ENCODE data around the gene NDFIP1. TPM values are rescaled to one million over a fixed set of nuclear protein-coding genes. Genes with fewer than 3 reads are reported as not detected.

NDFIP1 gene
- total and polyA plus RNA-seq, 2 donors (not counting 1 experiment from before 2014, with no cell fraction given), result 55.8 to 67.4 TPM

DNA sequence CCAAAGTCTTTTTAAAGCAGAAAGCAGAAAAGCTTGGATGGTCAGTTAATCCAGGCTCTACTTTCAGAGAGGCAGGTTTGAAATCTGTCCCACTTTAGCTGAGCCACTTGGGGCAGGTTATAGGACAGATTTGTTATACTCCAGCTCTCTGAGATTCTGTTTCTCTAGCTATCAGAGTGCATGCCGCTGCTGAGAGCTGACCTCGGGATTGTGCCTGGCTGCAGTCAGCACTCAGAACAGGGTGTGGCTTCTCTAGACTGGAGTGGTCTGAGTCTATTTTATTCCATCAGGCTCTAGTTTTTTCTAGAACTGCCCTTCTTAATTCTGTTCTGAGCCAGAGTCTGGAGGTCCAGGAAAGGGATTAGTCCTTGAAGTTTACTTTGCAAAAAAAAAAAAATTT is 67.7 kb downstream of the NDFIP1 start:
- Histone ChIP-seq H3K4me3 (replicated peaks in 1 of 4; ENCODE audit: control extremely low read depth in 1 of 4, insufficient read depth in 1 of 4, low read depth in 3 of 4, low read length in 4 of 4) (no peak overlapping the region), H3K27ac (ENCODE audit: insufficient read depth, low read length) (no peak overlapping the region), H3K4me1 (ENCODE audit: control insufficient read depth, extremely low read depth, insufficient read depth, low read length) (no peaks in the 10 kb centered on the region), H3K27me3 (ENCODE audit: control insufficient read depth, insufficient read depth, low read length) (no peaks in the 10 kb centered on the region), H2AFZ (ENCODE audit: low read length) (no peak overlapping the region), H3K9me3 (ENCODE audit: control insufficient read depth, insufficient read depth, low read depth, low read length) (no peaks in the 10 kb centered on the region), H4K20me1 (ENCODE audit: control insufficient read depth, extremely low read depth, insufficient read depth, low read length) (no peaks in the 10 kb centered on the region), H3K4me2 (ENCODE audit: extremely low read depth, insufficient read depth, low read length) (no peak overlapping the region), H3K36me3 (ENCODE audit: control insufficient read depth, insufficient read depth, low read length) (no peaks in the 10 kb centered on the region), H3K9ac (ENCODE audit: insufficient read depth, low read length) (no peak overlapping the region), H3K79me2 (ENCODE audit: control insufficient read depth, insufficient read depth, low read length) (no peaks in the 10 kb centered on the region)
- DNase-seq (ENCODE audit: low read depth in 2 of 2), result no peak
- TF ChIP-seq EZH2 (IDR thresholded peaks at IDR 0.05; ENCODE audit: low read length, missing control alignments), result no peak
- TF ChIP-seq, protein P1, sequence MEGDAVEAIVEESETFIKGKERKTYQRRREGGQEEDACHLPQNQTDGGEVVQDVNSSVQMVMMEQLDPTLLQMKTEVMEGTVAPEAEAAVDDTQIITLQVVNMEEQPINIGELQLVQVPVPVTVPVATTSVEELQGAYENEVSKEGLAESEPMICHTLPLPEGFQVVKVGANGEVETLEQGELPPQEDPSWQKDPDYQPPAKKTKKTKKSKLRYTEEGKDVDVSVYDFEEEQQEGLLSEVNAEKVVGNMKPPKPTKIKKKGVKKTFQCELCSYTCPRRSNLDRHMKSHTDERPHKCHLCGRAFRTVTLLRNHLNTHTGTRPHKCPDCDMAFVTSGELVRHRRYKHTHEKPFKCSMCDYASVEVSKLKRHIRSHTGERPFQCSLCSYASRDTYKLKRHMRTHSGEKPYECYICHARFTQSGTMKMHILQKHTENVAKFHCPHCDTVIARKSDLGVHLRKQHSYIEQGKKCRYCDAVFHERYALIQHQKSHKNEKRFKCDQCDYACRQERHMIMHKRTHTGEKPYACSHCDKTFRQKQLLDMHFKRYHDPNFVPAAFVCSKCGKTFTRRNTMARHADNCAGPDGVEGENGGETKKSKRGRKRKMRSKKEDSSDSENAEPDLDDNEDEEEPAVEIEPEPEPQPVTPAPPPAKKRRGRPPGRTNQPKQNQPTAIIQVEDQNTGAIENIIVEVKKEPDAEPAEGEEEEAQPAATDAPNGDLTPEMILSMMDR (conservative IDR thresholded peaks at IDR 0.05 in 1 of 2, IDR thresholded peaks at IDR 0.05 in 1 of 2; ENCODE audit: low read depth in 1 of 2, low read length in 2 of 2), result no peak

DNA sequence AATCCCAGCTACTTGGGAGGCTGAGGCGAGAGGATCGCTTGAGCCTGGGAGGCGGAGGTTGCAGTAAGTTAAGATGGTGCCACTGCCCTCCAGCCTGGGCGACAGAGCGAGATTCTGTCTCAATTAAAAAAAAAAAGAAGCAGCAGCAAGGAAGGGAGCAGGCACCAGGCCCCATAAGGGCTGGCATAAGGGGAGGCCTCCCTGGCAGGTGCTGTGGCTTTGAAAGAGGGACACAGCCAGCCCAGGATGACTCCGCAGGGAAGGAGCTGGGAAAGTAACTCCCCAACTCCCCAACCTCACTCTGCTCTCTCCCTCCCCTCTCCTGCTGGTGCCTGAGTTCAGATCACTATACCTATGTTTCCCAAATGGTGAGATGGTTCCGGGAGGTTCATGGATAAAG is 70.1 kb downstream of the NDFIP1 start:
- H3K27ac ChIP-seq (ENCODE audit: insufficient read depth, low read length), result no peak overlapping the region
- no peaks in the 10 kb centered on the region for H3K79me2 ChIP-seq (ENCODE audit: control insufficient read depth, insufficient read depth, low read length)
- H3K4me1 ChIP-seq (ENCODE audit: control insufficient read depth, extremely low read depth, insufficient read depth, low read length), result no peaks in the 10 kb centered on the region
- H3K9me3 ChIP-seq (ENCODE audit: control insufficient read depth, insufficient read depth, low read depth, low read length), result no peaks in the 10 kb centered on the region
- DNase-seq (ENCODE audit: low read depth in 2 of 2), result no peak
- no peaks in the 10 kb centered on the region for H3K27me3 ChIP-seq (ENCODE audit: control insufficient read depth, insufficient read depth, low read length)
- H3K9ac ChIP-seq (ENCODE audit: insufficient read depth, low read length), result no peak overlapping the region
- no peak for TF ChIP-seq EZH2 (IDR thresholded peaks at IDR 0.05; ENCODE audit: low read length, missing control alignments)
- TF ChIP-seq, protein P1 (conservative IDR thresholded peaks at IDR 0.05 in 1 of 2, IDR thresholded peaks at IDR 0.05 in 1 of 2; ENCODE audit: low read depth in 1 of 2, low read length in 2 of 2), result no peak
- no peak overlapping the region for H3K4me2 ChIP-seq (ENCODE audit: extremely low read depth, insufficient read depth, low read length)
- H2AFZ ChIP-seq (ENCODE audit: low read length), result no peak overlapping the region
- H4K20me1 ChIP-seq (ENCODE audit: control insufficient read depth, extremely low read depth, insufficient read depth, low read length), result no peaks in the 10 kb centered on the region
- no peak overlapping the region for H3K4me3 ChIP-seq (replicated peaks in 1 of 4; ENCODE audit: control extremely low read depth in 1 of 4, insufficient read depth in 1 of 4, low read depth in 3 of 4, low read length in 4 of 4)
- no peaks in the 10 kb centered on the region for H3K36me3 ChIP-seq (ENCODE audit: control insufficient read depth, insufficient read depth, low read length)

DNA sequence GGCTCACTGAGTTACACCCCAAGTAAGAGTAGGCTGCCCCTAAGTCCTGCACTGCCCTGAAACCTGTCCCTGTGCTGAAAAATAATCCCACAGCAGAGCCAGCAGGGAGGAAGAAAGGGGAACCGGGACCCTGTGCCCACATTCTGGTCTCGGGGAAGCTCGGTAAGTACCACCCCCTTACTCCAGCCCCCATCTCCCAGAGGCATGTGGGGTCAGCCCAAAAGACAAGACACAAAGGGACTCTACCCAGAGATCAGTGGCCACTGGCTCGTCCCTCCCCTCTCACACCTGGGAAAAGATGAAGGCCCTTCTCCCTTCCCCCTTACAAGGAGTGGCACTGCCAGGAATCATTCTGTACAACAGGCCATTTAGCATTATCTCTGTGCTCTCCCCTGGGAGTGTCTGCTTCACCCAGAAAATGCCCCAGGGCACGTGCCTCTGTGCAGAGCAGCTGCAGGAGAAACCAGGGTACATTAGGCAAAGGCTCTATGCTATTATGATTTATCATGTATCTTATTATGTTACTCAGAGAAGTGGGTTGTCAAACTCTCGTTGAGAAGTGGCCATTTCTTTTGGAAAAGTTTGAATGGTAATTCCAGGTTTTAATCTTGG is 71.3 kb downstream of the NDFIP1 start:
- Histone ChIP-seq H3K9me3 (ENCODE audit: control insufficient read depth, insufficient read depth, low read depth, low read length) (no peaks in the 10 kb centered on the region), H4K20me1 (ENCODE audit: control insufficient read depth, extremely low read depth, insufficient read depth, low read length) (no peaks in the 10 kb centered on the region), H3K4me2 (ENCODE audit: extremely low read depth, insufficient read depth, low read length) (no peak overlapping the region), H3K79me2 (ENCODE audit: control insufficient read depth, insufficient read depth, low read length) (no peaks in the 10 kb centered on the region), H3K27me3 (ENCODE audit: control insufficient read depth, insufficient read depth, low read length) (no peaks in the 10 kb centered on the region), H3K9ac (ENCODE audit: insufficient read depth, low read length) (no peak overlapping the region), H3K4me3 (replicated peaks in 1 of 4; ENCODE audit: control extremely low read depth in 1 of 4, insufficient read depth in 1 of 4, low read depth in 3 of 4, low read length in 4 of 4) (no peak overlapping the region), H2AFZ (ENCODE audit: low read length) (no peak overlapping the region), H3K4me1 (ENCODE audit: control insufficient read depth, extremely low read depth, insufficient read depth, low read length) (no peaks in the 10 kb centered on the region), H3K36me3 (ENCODE audit: control insufficient read depth, insufficient read depth, low read length) (no peaks in the 10 kb centered on the region), H3K27ac (ENCODE audit: insufficient read depth, low read length) (no peak overlapping the region)
- DNase-seq (ENCODE audit: low read depth in 2 of 2), result no peak
- TF ChIP-seq, protein P1 (conservative IDR thresholded peaks at IDR 0.05 in 1 of 2, IDR thresholded peaks at IDR 0.05 in 1 of 2; ENCODE audit: low read depth in 1 of 2, low read length in 2 of 2), result no peak
- TF ChIP-seq EZH2 (IDR thresholded peaks at IDR 0.05; ENCODE audit: low read length, missing control alignments), result no peak
